HL-60 (cell line): ENCODE data around the gene TRMT44.

ENCODE experiments used
- DNase-seq, 2 experiments: peaks; one replicate each; pipeline ENCODE4 v3.0.0-alpha.2; 2010 to 2020; ENCODE audit warnings: low read depth in 1 of 2, low spot score in 1 of 2
- H3K27ac ChIP-seq: fragments of 250-450 bp; sonication (Bioruptor Pico); replicated peaks from 2 replicates; pipeline ENCODE4 v1.5.1; 2020; ENCODE audit warnings: mild to moderate bottlenecking, moderate library complexity
- H3K27me3 ChIP-seq: fragments of 250-450 bp; sonication (Bioruptor Pico); 2 replicates; pipeline ENCODE4 v1.5.1; 2021; ENCODE audit warnings: mild to moderate bottlenecking, moderate library complexity; ENCODE audit not compliant: insufficient read depth, poor library complexity, severe bottlenecking
- H3K4me3 ChIP-seq: replicated peaks from 2 replicates; pipeline ENCODE4 v1.5.1; 2011; ENCODE audit warnings: mild to moderate bottlenecking, control low read depth, low read length; ENCODE audit not compliant: insufficient read depth
- CTCF ChIP-seq: IDR thresholded peaks from one replicate; pipeline ENCODE4 v1.5.1; 2011; ENCODE audit warnings: low read length, control low read depth, inconsistent platforms; ENCODE audit not compliant: insufficient read depth
- GABPA ChIP-seq: IDR thresholded peaks from 2 replicates; pipeline ENCODE4 v1.6.1; 2012; ENCODE audit warnings: low read depth
- POLR2AphosphoS5 ChIP-seq: IDR thresholded peaks from 2 replicates; pipeline ENCODE4 v1.6.1; 2012; ENCODE audit warnings: low read depth
- SPI1 ChIP-seq: IDR thresholded peaks from 2 replicates; pipeline ENCODE4 v1.6.1; 2012; ENCODE audit warnings: low read depth, mild to moderate bottlenecking, borderline replicate concordance
- TF ChIP-seq, protein P1 (sequence below): IDR thresholded peaks from 2 replicates; pipeline ENCODE4 v1.6.1; 2012; ENCODE audit warnings: low read depth; ENCODE audit not compliant: insufficient replicate concordance

TRMT44 gene

DNA sequence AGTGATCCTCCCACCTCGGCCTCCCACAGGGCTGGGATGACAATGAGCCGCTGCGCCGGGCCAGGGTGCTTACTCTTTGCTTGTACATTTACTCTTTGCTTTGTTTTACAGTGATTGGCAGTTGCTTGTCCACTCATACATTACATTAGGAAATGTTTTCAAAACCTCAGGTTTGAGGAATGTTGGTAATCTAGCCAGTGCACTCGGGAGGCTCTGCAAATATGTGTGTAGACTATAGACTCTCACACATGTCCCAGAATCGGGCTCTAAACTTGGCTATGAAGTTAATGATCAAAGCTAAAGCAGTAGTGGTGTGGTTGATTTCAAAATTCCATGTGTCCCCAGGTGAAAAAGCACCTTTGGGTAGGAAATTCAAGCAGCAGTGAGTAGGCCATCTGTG lies 20.5 kb downstream of the TRMT44 start:
- TF ChIP-seq CTCF (no peak), GABPA (no peak)
- DNase-seq: no peak

DNA sequence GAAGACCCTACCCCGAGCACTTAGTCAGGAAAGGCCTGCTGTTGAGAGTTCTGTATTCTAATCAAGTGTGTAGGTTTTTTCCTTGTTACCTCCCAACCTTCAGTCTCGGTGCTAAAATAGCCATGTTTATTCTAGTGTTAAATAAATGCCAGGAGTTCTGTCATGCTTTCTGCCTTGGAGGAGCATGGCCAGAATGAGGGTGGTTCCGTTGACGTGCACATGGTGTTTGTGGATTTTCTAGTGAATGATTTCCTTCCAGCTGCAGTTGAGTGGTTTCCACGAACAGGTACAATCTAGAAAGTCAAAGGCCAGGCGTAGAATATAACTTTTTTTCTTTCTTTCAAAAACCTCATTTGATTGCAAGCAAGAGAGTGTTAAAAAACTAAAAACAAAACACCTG lies 21.0 kb downstream of the TRMT44 start:
- no peak for DNase-seq
- Histone ChIP-seq H3K4me3 (no peak overlapping the region), H3K27ac (no peak overlapping the region), H3K27me3 (no peaks in the 10 kb centered on the region)
- TF ChIP-seq GABPA (no peak), CTCF (no peak)

More for the DNA sequence above, 20.5 kb downstream of the TRMT44 start:
- H3K27me3 ChIP-seq: no peaks in the 10 kb centered on the region
- H3K27ac ChIP-seq: no peak overlapping the region
- H3K4me3 ChIP-seq: no peak overlapping the region

DNA sequence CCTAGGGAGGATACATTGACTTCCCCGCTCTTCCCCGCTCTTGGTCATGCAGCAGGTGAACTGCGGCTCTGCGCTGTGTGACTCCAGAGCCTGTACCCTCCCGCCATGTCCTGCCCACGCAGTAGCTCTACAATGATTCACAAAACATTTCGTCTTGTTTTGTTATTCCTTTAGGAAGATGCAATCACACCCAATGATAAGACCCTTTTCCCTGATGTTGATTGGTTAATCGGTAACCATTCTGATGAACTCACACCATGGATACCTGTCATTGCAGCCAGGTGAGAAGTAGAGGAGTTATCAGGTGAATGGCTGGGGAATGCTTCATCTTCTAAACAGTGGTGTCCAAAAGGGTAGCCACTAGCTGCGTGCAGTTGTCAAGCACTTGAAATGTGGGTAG lies 23.2 kb downstream of the TRMT44 start:
- Histone ChIP-seq H3K27me3 (no peaks in the 10 kb centered on the region), H3K4me3 (no peak overlapping the region), H3K27ac (no peak overlapping the region)
- no peak for DNase-seq
- TF ChIP-seq, protein P1, sequence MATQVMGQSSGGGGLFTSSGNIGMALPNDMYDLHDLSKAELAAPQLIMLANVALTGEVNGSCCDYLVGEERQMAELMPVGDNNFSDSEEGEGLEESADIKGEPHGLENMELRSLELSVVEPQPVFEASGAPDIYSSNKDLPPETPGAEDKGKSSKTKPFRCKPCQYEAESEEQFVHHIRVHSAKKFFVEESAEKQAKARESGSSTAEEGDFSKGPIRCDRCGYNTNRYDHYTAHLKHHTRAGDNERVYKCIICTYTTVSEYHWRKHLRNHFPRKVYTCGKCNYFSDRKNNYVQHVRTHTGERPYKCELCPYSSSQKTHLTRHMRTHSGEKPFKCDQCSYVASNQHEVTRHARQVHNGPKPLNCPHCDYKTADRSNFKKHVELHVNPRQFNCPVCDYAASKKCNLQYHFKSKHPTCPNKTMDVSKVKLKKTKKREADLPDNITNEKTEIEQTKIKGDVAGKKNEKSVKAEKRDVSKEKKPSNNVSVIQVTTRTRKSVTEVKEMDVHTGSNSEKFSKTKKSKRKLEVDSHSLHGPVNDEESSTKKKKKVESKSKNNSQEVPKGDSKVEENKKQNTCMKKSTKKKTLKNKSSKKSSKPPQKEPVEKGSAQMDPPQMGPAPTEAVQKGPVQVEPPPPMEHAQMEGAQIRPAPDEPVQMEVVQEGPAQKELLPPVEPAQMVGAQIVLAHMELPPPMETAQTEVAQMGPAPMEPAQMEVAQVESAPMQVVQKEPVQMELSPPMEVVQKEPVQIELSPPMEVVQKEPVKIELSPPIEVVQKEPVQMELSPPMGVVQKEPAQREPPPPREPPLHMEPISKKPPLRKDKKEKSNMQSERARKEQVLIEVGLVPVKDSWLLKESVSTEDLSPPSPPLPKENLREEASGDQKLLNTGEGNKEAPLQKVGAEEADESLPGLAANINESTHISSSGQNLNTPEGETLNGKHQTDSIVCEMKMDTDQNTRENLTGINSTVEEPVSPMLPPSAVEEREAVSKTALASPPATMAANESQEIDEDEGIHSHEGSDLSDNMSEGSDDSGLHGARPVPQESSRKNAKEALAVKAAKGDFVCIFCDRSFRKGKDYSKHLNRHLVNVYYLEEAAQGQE: no peak
- TF ChIP-seq CTCF (no peak), GABPA (no peak), POLR2AphosphoS5 (no peak), SPI1 (no peak)

DNA sequence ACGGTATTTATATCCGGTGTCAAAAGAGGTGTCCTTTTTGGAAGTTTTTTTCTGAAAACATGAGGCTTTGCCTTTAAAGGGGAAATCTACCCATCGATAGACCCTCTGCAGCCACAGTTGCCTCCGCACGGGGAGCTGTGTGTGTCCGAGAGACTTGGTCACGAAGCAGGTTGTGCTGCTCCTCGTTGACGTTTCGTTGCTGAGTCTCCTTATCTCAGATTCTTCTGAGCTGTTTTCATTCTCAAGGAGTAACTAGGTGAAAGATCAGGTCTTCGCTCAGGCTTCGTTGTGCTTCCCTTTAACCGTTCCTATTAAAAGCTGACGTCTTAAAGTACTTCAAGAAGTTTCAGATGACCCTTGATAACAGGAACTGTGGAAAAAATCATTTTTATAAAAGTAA lies 23.8 kb downstream of the TRMT44 start:
- Histone ChIP-seq H3K4me3 (no peak overlapping the region), H3K27ac (no peak overlapping the region), H3K27me3 (no peaks in the 10 kb centered on the region)
- TF ChIP-seq POLR2AphosphoS5 (no peak), GABPA (no peak), SPI1 (no peak), CTCF (no peak)
- TF ChIP-seq, protein P1: no peak
- DNase-seq: no peak
